HCEC 1CT (cell line): Measurements from ENCODE around the gene ACADSB.

Experiments used
- DNase-seq: peaks from one replicate; pipeline ENCODE4 v3.0.0-alpha.2; 2017

ACADSB gene

GRCh38 chr10:123008355-123009104, at the start of gene ACADSB, which contains the start of gene IKZF5:
Gene ACADSB, plus strand, starts transcription at chr10:123009006. Its CDS starts 24 bp downstream, at chr10:123009030.
Gene IKZF5, minus strand, starts transcription at chr10:123008795. Its CDS starts 10,170 bp downstream, at chr10:122998625.
- DNase-seq = peak; percentile 97

- no peak for DNase-seq
These were observed 46.4 kb upstream of the ACADSB start for GRCh38 chr10:122962405-122962804.

- no peak for DNase-seq
These were observed 41.9 kb upstream of the ACADSB start for GRCh38 chr10:122966879-122967278.

- DNase-seq = no peak
These were observed 40.1 kb upstream of the ACADSB start for GRCh38 chr10:122968698-122969097.

GRCh38 chr10:122974023-122974422, 34.8 kb upstream of the ACADSB start:
- DNase-seq = no peak

GRCh38 chr10:122974543-122975064, 34.2 kb upstream of the ACADSB start:
- no peak for DNase-seq

GRCh38 chr10:122980209-122981065, 28.4 kb upstream of the ACADSB start, which contains the start of gene PSTK:
Gene PSTK, plus strand, starts transcription at chr10:122980401. Its CDS starts 79 bp downstream, at chr10:122980480.
- DNase-seq = peak; percentile 88

- peak; percentile 65 for DNase-seq
These were observed 27.7 kb upstream of the ACADSB start for GRCh38 chr10:122981066-122981464.

GRCh38 chr10:122983898-122984297, 24.9 kb upstream of the ACADSB start:
- no peak for DNase-seq

GRCh38 chr10:122984708-122985107, 24.1 kb upstream of the ACADSB start:
- no peak for DNase-seq

- DNase-seq = no peak
These were observed 22.5 kb upstream of the ACADSB start for GRCh38 chr10:122986335-122986734.

GRCh38 chr10:122988501-122988900, 20.3 kb upstream of the ACADSB start:
- DNase-seq = no peak

- DNase-seq = peak; percentile 47
These were observed 18.5 kb upstream of the ACADSB start for GRCh38 chr10:122990278-122990677.

- DNase-seq = no peak
These were observed 16.7 kb upstream of the ACADSB start for GRCh38 chr10:122992031-122992585.

- no peak for DNase-seq
These were observed 14.9 kb upstream of the ACADSB start for GRCh38 chr10:122993797-122994336.

- DNase-seq = no peak
These were observed 12.9 kb upstream of the ACADSB start for GRCh38 chr10:122995936-122996335.

GRCh38 chr10:122997864-122998263, 10.9 kb upstream of the ACADSB start:
- DNase-seq = no peak

GRCh38 chr10:122998360-122998917, 10.4 kb upstream of the ACADSB start:
- DNase-seq = no peak

GRCh38 chr10:122998934-122999333, 9.9 kb upstream of the ACADSB start:
- DNase-seq = no peak

GRCh38 chr10:122999347-122999746, 9.5 kb upstream of the ACADSB start:
- no peak for DNase-seq

- no peak for DNase-seq
These were observed 8.7 kb upstream of the ACADSB start for GRCh38 chr10:123000155-123000554.

GRCh38 chr10:123001370-123001769, 7.4 kb upstream of the ACADSB start:
- no peak for DNase-seq

GRCh38 chr10:123004298-123004697, 4.5 kb upstream of the ACADSB start:
- DNase-seq = no peak
